Ovary (tissue), 3 donors: ENCODE data around the gene GPC6.

Experiments used
- EP300 ChIP-seq: sonication (generic); formaldehyde crosslinking; IDR thresholded peaks from one replicate; pipeline ENCODE4 v1.6.1; 2017; ENCODE audit warnings: antibody characterized with exemption
- TF ChIP-seq, protein P1 (sequence below), 3 donors: fragments of 450-650 bp in 2 of 3; fragments of 200-600 bp in 1 of 3; IDR thresholded peaks; one replicate each; pipeline versions ENCODE4 v1.5.1 to v1.8.0; 2016 to 2022; ENCODE audit warnings: antibody characterized with exemption in 3 of 3, mild to moderate bottlenecking in 1 of 3
- donor health status: DM: no; HTN: no; CAD: no.

DNA sequence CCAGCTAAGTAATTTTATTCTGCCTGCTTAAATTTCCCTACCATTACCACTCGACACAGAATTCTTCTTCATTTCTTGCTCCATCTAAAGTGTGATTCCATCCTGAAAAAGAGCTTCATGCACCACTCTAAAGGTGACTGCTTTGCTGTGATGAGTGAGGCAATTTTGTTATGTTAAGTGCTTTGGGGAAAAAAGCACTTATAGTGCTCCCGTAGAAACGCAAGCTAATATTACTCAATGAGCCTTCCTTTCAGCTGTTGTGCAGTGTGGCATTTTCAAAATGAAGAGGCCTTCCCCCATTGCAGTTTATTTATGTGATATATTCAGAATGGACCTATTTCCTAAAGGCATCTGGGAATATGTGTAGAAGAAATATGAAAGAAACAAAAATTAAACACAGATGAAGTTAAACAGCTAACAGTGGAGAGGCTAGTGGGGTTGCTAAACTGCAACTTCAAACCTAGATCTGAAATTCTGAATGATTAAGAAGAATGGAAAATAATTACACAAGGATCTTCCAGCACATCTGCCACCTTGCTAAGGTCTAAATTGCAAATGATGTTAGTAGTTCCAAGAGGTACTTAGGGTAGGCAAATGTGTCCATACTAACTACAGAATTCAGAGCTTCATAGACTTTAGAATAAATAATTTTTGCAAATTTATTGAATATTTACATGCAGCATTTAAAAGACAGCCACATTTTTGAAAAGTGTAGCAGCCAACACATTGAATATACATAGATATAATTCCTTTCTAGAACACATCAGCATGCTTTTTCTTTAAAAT is 1041.2 kb downstream of the GPC6 start:
- TF ChIP-seq, protein P1, sequence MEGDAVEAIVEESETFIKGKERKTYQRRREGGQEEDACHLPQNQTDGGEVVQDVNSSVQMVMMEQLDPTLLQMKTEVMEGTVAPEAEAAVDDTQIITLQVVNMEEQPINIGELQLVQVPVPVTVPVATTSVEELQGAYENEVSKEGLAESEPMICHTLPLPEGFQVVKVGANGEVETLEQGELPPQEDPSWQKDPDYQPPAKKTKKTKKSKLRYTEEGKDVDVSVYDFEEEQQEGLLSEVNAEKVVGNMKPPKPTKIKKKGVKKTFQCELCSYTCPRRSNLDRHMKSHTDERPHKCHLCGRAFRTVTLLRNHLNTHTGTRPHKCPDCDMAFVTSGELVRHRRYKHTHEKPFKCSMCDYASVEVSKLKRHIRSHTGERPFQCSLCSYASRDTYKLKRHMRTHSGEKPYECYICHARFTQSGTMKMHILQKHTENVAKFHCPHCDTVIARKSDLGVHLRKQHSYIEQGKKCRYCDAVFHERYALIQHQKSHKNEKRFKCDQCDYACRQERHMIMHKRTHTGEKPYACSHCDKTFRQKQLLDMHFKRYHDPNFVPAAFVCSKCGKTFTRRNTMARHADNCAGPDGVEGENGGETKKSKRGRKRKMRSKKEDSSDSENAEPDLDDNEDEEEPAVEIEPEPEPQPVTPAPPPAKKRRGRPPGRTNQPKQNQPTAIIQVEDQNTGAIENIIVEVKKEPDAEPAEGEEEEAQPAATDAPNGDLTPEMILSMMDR (IDR thresholded peaks at IDR 0.05) = no peak
- no peak for TF ChIP-seq EP300
